DND-41 (cell line): ENCODE results near the gene PPP1R1C.
"Not testable (repeated sequence)": the region's sequence is repeated elsewhere in the genome, so short reads cannot be mapped to it uniquely, and the experiment has no call there.

Experiments used
- EZH2 ChIP-seq: IDR thresholded peaks from 3 replicates; pipeline ENCODE4 v1.6.1; 2012; ENCODE audit warnings: borderline replicate concordance, low read depth, mild to moderate bottlenecking, moderate library complexity, low read length, inconsistent platforms; ENCODE audit not compliant: severe bottlenecking
- TF ChIP-seq, protein P1 (sequence below): IDR thresholded peaks from 2 replicates; pipeline ENCODE4 v1.5.1; 2012; ENCODE audit warnings: borderline replicate concordance, low read length, moderate library complexity, mild to moderate bottlenecking; ENCODE audit not compliant: poor library complexity, severe bottlenecking; ENCODE audit errors: extremely low read depth

DNA sequence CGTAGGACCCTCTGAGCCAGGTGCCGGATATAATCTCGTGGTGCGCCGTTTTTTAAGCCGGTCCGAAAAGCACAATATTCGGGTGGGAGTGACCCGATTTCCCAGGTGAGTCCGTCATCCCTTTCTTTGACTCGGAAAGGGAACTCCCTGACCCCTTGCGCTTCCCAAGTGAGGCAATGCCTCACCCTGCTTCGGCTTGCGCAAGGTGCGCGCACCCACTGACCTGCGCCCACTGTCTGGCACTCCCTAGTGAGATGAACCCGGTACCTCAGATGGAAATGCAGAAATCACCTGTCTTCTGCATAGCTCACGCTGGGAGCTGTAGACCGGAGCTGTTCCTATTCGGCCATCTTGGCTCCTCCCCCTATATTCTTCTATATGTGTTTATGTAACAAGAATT, 45.2 kb downstream of the PPP1R1C start:
- TF ChIP-seq, protein P1, sequence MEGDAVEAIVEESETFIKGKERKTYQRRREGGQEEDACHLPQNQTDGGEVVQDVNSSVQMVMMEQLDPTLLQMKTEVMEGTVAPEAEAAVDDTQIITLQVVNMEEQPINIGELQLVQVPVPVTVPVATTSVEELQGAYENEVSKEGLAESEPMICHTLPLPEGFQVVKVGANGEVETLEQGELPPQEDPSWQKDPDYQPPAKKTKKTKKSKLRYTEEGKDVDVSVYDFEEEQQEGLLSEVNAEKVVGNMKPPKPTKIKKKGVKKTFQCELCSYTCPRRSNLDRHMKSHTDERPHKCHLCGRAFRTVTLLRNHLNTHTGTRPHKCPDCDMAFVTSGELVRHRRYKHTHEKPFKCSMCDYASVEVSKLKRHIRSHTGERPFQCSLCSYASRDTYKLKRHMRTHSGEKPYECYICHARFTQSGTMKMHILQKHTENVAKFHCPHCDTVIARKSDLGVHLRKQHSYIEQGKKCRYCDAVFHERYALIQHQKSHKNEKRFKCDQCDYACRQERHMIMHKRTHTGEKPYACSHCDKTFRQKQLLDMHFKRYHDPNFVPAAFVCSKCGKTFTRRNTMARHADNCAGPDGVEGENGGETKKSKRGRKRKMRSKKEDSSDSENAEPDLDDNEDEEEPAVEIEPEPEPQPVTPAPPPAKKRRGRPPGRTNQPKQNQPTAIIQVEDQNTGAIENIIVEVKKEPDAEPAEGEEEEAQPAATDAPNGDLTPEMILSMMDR = not testable (repeated sequence)
- not testable (repeated sequence) for TF ChIP-seq EZH2
